HUES48 (cell line): ENCODE measurements around the gene GRIK4.
A peak's percentile ranks its signal among the peaks of the same experiment; 100 is the strongest.
"Not testable (repeated sequence)": the region's sequence is repeated elsewhere in the genome, so short reads cannot be mapped to it uniquely, and the experiment has no call there.

ENCODE experiments used
- H3K27ac ChIP-seq: one replicate; pipeline ENCODE4 v1.7.0; 2013; ENCODE audit warnings: low read depth, low read length, inconsistent platforms
- H3K27me3 ChIP-seq: 2 replicates; pipeline ENCODE4 v1.6.1; 2013; ENCODE audit warnings: mild to moderate bottlenecking, low read length; ENCODE audit not compliant: control insufficient read depth, insufficient read depth
- H3K36me3 ChIP-seq: 2 replicates; pipeline ENCODE4 v1.6.1; 2013; ENCODE audit warnings: low read length; ENCODE audit not compliant: control insufficient read depth, insufficient read depth
- H3K4me1 ChIP-seq: 2 replicates; pipeline ENCODE4 v1.6.1; 2013; ENCODE audit warnings: mild to moderate bottlenecking, low read length; ENCODE audit not compliant: control insufficient read depth, insufficient read depth
- H3K4me3 ChIP-seq: 2 replicates; pipeline ENCODE4 v1.5.1; 2013; ENCODE audit warnings: mild to moderate bottlenecking, low read depth, low read length
- H3K9ac ChIP-seq: 2 replicates; pipeline ENCODE4 v1.6.1; 2013; ENCODE audit warnings: mild to moderate bottlenecking, low read depth, low read length, moderate library complexity
- H3K9me3 ChIP-seq: 2 replicates; pipeline ENCODE4 v1.6.1; 2013; ENCODE audit warnings: low read length; ENCODE audit not compliant: control insufficient read depth, insufficient read depth

GRIK4 gene

GRCh38 chr11:120489799-120490198 lies 21.7 kb upstream of the GRIK4 start:
- Histone ChIP-seq H3K27ac (no peak overlapping the region), H3K27me3 (no peaks in the 10 kb centered on the region), H3K9ac (no peak overlapping the region), H3K4me1 (peaks cover 6% of the 10 kb centered on the region; the same call in 1 of the 2 replicates), H3K9me3 (no peaks in the 10 kb centered on the region), H3K4me3 (no peak overlapping the region), H3K36me3 (peaks cover 12% of the 10 kb centered on the region)

DNA sequence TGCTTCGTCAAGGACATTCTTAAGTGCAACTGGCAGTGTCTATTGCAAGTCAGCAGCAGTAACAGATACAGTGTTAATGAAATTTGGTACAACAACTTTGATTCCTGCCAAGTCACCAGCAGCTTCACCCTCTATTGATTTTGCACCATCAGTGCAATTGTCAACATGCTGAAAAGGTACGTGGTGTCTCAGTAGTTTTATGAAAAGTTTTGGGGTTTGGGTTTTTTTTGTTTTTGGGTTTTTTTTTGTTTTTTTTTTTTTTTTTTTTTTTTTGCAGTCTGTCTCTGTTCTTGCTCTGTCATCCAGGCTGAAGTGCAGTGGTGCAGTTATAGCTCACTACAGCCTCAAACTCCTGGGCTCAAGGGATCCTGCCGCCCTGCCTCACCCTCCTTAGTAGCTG lies 19.1 kb upstream of the GRIK4 start:
- H3K36me3 ChIP-seq: no peaks in the 10 kb centered on the region
- peaks cover 10% of the 10 kb centered on the region for H3K4me1 ChIP-seq
- H3K9me3 ChIP-seq: no peaks in the 10 kb centered on the region
- H3K27ac ChIP-seq: no peak overlapping the region
- H3K4me3 ChIP-seq: no peak overlapping the region
- H3K9ac ChIP-seq: no peak overlapping the region
- H3K27me3 ChIP-seq: no peaks in the 10 kb centered on the region

GRCh38 chr11:120494595-120494994 lies 17.0 kb upstream of the GRIK4 start:
- Histone ChIP-seq H3K36me3 (no peaks in the 10 kb centered on the region), H3K27me3 (no peaks in the 10 kb centered on the region), H3K9me3 (no peaks in the 10 kb centered on the region), H3K4me3 (no peak overlapping the region), H3K27ac (no peak overlapping the region), H3K4me1 (peaks cover 10% of the 10 kb centered on the region), H3K9ac (no peak overlapping the region)

GRCh38 chr11:120499088-120499487 lies 12.5 kb upstream of the GRIK4 start:
- H3K36me3 ChIP-seq: no peaks in the 10 kb centered on the region
- H3K9me3 ChIP-seq: no peaks in the 10 kb centered on the region
- no peak overlapping the region for H3K27ac ChIP-seq
- no peak overlapping the region for H3K9ac ChIP-seq
- H3K4me3 ChIP-seq: no peak overlapping the region
- H3K27me3 ChIP-seq: no peaks in the 10 kb centered on the region
- peaks cover 38% of the 10 kb centered on the region for H3K4me1 ChIP-seq

GRCh38 chr11:120499859-120500258 lies 11.7 kb upstream of the GRIK4 start:
- peaks cover 39% of the 10 kb centered on the region for H3K4me1 ChIP-seq
- H3K27ac ChIP-seq: no peak overlapping the region
- no peaks in the 10 kb centered on the region for H3K36me3 ChIP-seq
- H3K4me3 ChIP-seq: no peak overlapping the region
- no peaks in the 10 kb centered on the region for H3K9me3 ChIP-seq
- H3K9ac ChIP-seq: no peak overlapping the region
- H3K27me3 ChIP-seq: no peaks in the 10 kb centered on the region

DNA sequence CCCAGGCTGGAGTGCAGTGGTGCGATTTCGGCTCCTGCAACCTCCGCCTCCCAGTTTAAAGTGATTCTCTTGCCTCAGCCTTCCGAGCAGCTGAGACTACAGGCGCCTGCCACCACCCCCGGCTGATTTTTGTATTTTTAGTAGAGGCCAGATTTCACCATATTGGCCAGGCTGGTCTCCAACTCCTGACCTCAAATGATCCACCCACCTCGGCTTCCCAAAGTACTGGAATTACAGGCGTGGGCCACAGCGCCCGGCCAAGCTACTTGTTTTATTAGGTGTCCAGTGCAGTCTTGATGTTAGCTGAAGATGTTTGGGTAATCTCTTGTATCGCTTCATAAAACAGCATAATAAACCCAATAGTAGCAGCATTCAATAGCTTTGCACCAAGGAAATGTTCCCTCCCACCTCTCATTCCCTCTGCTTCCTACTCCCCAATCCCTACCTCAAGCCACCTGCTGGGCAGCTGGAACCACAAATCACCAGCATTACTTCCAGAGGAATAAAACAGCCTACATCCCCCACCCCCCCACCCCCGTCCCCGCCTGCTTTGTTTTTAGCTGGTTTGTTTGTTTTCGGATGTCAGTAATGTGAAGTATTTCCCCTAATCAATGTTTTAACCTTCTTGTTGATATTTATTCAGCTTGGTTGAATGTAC lies 11.0 kb upstream of the GRIK4 start:
- no peaks in the 10 kb centered on the region for H3K27me3 ChIP-seq
- H3K27ac ChIP-seq: peak overlapping the region; percentile 75
- H3K4me1 ChIP-seq: peaks cover 39% of the 10 kb centered on the region
- H3K36me3 ChIP-seq: no peaks in the 10 kb centered on the region
- H3K9me3 ChIP-seq: no peaks in the 10 kb centered on the region
- H3K4me3 ChIP-seq: peak overlapping the region; percentile 13
- no peak overlapping the region for H3K9ac ChIP-seq

- Histone ChIP-seq H3K27me3 (no peaks in the 10 kb centered on the region), H3K27ac (peak overlapping the region; percentile 75), H3K9ac (no peak overlapping the region), H3K4me3 (peak overlapping the region; percentile 13), H3K9me3 (no peaks in the 10 kb centered on the region), H3K4me1 (peaks cover 37% of the 10 kb centered on the region), H3K36me3 (no peaks in the 10 kb centered on the region)
Measured at GRCh38 chr11:120501440-120501839, 10.1 kb upstream of the GRIK4 start.

DNA sequence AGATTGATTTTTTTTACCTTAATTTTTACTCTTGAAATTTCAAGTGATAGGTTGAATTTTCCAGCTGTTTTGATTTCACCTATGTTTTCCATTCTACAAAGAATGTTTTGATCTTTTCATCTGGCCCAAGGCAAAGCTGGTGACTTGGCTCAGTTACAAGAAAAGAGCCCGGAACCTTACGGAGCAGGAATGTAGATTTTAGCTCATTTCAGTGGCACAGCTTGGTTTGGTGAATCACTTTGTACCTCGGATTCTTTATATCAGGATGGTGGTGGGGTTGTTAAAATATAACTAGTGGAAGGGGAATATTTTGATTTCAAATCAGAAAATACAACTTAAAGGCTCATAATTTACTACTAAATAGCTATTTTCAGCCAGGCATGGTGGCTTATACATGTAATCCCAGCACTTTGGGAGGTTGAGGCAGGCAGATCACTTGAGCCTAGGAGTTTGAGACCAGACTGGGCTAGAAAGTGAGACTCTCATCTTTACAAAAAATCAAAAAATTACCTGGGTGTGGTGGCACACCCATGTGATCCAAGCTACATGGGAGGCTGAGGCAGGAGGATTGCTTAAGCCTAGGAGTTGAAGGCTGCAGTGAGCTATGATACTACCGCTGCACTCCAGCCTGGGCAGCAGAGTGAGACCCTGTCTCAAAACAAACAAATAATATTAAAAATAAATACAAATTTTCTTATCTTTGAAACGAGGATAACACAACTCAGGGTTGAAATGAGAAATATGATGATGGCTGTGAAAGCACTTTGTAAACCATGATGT lies 9.4 kb upstream of the GRIK4 start:
- Histone ChIP-seq H3K9ac (no peak overlapping the region), H3K27ac (peak overlapping the region; percentile 75), H3K4me3 (no peak overlapping the region), H3K9me3 (no peaks in the 10 kb centered on the region), H3K4me1 (peaks cover 37% of the 10 kb centered on the region), H3K36me3 (no peaks in the 10 kb centered on the region), H3K27me3 (no peaks in the 10 kb centered on the region)

GRCh38 chr11:120503529-120503928 lies 8.0 kb upstream of the GRIK4 start:
- H3K4me1 ChIP-seq: peaks cover 37% of the 10 kb centered on the region
- not testable (repeated sequence) for H3K9ac ChIP-seq, H3K36me3 ChIP-seq, H3K27me3 ChIP-seq, H3K9me3 ChIP-seq
- peak overlapping the region; percentile 16; the same call in 1 of the 2 replicates for H3K4me3 ChIP-seq
- H3K27ac ChIP-seq: peak overlapping the region; percentile 26

DNA sequence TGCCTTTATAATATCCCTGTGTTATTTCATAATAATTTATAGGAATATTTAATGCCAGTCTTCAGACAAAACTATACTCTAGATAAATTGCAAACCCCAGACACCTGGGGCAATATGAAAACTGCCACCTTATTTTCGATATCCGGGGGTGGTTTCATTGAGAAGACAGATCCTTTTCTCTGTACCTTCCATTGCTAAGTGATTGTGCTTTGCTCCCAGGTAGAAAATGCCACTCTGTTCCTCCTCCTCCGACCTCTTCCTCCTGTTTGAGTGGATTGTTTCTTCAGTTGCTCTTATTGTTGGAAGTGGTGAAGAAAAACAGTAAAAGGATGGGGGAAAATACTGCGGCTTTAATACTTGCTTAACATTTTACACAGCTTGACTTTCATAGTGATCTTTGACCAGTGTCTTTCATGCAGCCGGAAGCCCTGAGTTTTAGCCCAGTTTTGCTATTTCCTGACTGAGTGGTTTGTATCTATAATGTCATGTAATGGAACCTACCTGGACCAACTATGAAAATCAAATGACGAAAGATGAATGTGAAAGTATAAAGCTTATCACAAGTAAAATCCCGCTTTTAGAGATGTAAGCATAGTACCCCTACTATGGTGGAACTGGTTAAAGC lies 5.6 kb upstream of the GRIK4 start:
- H3K36me3 ChIP-seq: no peaks in the 10 kb centered on the region
- H3K4me1 ChIP-seq: peaks cover 28% of the 10 kb centered on the region
- peaks cover 10% of the 10 kb centered on the region; the same call in 1 of the 2 replicates for H3K27me3 ChIP-seq
- H3K9me3 ChIP-seq: no peaks in the 10 kb centered on the region
- no peak overlapping the region for H3K27ac ChIP-seq
- H3K9ac ChIP-seq: no peak overlapping the region
- H3K4me3 ChIP-seq: no peak overlapping the region
